ENCODE results near the gene TRPV4. TPM values are rescaled to one million over a fixed set of nuclear protein-coding genes. Genes with fewer than 3 reads are reported as not detected.
"Not testable (repeated sequence)": the region's sequence is repeated elsewhere in the genome, so short reads cannot be mapped to it uniquely, and the experiment has no call there.

Gene TRPV4
- total RNA-seq, 1 experiment from 2014 or later: 0.02 TPM

GRCh38 chr12:109860977-109861376 lies 27.8 kb upstream of the TRPV4 start:
- DNase-seq (ENCODE audit: low spot score): no peak

GRCh38 chr12:109858764-109859163 lies 25.6 kb upstream of the TRPV4 start:
- no peak for DNase-seq (ENCODE audit: low spot score)

- DNase-seq (ENCODE audit: low spot score): no peak
Observed at GRCh38 chr12:109857715-109858114, 24.5 kb upstream of the TRPV4 start.

- DNase-seq (ENCODE audit: low spot score): no peak
Observed at GRCh38 chr12:109855377-109855776, 22.2 kb upstream of the TRPV4 start.

GRCh38 chr12:109850518-109850917 lies 17.3 kb upstream of the TRPV4 start:
- not testable (repeated sequence) for DNase-seq (ENCODE audit: low spot score)

- DNase-seq (ENCODE audit: low spot score): no peak
Observed at GRCh38 chr12:109847142-109847735, 14.0 kb upstream of the TRPV4 start.

- no peak for DNase-seq (ENCODE audit: low spot score)
Observed at GRCh38 chr12:109845824-109846205, 12.6 kb upstream of the TRPV4 start.

- DNase-seq (ENCODE audit: low spot score): peak; percentile 74
Observed at GRCh38 chr12:109844983-109845823, 12.0 kb upstream of the TRPV4 start.

- DNase-seq (ENCODE audit: low spot score): no peak
Observed at GRCh38 chr12:109844091-109844490, 10.9 kb upstream of the TRPV4 start.

GRCh38 chr12:109842021-109842420 lies 8.8 kb upstream of the TRPV4 start:
- no peak for DNase-seq (ENCODE audit: low spot score)

- DNase-seq (ENCODE audit: low spot score): no peak
Observed at GRCh38 chr12:109841356-109841755, 8.2 kb upstream of the TRPV4 start.

GRCh38 chr12:109840305-109841074 lies 7.3 kb upstream of the TRPV4 start:
- DNase-seq (ENCODE audit: low spot score): peak; percentile 39

- no peak for DNase-seq (ENCODE audit: low spot score)
Observed at GRCh38 chr12:109839444-109839843, 6.2 kb upstream of the TRPV4 start.

- DNase-seq (ENCODE audit: low spot score): no peak
Observed at GRCh38 chr12:109836916-109837315, 3.7 kb upstream of the TRPV4 start.

GRCh38 chr12:109835827-109836226 lies 2.6 kb upstream of the TRPV4 start:
- DNase-seq (ENCODE audit: low spot score): no peak

- DNase-seq (ENCODE audit: low spot score): no peak
Observed at GRCh38 chr12:109832541-109833306, 474 bp downstream of the TRPV4 start.

- no peak for DNase-seq (ENCODE audit: low spot score)
Observed at GRCh38 chr12:109831929-109832328, 1.3 kb downstream of the TRPV4 start.

GRCh38 chr12:109831365-109831764 lies 1.8 kb downstream of the TRPV4 start:
- DNase-seq (ENCODE audit: low spot score): no peak

GRCh38 chr12:109830718-109831117 lies 2.5 kb downstream of the TRPV4 start:
- no peak for DNase-seq (ENCODE audit: low spot score)

GRCh38 chr12:109830267-109830666 lies 2.9 kb downstream of the TRPV4 start:
- DNase-seq (ENCODE audit: low spot score): no peak

- DNase-seq (ENCODE audit: low spot score): no peak
Observed at GRCh38 chr12:109829667-109830066, 3.5 kb downstream of the TRPV4 start.
